Measurements from ENCODE around the gene FAM76B.

Gene FAM76B

GRCh38 chr11:95780544-95780943, 9.0 kb downstream of the FAM76B start:
- DNase-seq (ENCODE audit: low read depth) = no peak
- no peak for TF ChIP-seq CTCF (conservative IDR thresholded peaks at IDR 0.05; ENCODE audit: low read depth, low read length)
- H3K4me3 ChIP-seq (ENCODE audit: low read length) = no peak overlapping the region

- no peak for TF ChIP-seq CTCF (conservative IDR thresholded peaks at IDR 0.05; ENCODE audit: low read depth, low read length)
- no peak overlapping the region for H3K4me3 ChIP-seq (ENCODE audit: low read length)
- no peak for DNase-seq (ENCODE audit: low read depth)
These were observed 10.9 kb downstream of the FAM76B start for GRCh38 chr11:95778699-95779098.

- H3K4me3 ChIP-seq (ENCODE audit: low read length) = no peak overlapping the region
- no peak for TF ChIP-seq CTCF (conservative IDR thresholded peaks at IDR 0.05; ENCODE audit: low read depth, low read length)
- DNase-seq (ENCODE audit: low read depth) = no peak
These were observed 12.7 kb downstream of the FAM76B start for GRCh38 chr11:95776859-95777258.

- no peak overlapping the region for H3K4me3 ChIP-seq (ENCODE audit: low read length)
- no peak for DNase-seq (ENCODE audit: low read depth)
- TF ChIP-seq CTCF (conservative IDR thresholded peaks at IDR 0.05; ENCODE audit: low read depth, low read length) = no peak
These were observed 21.1 kb downstream of the FAM76B start for GRCh38 chr11:95768521-95768920.

- H3K4me3 ChIP-seq (ENCODE audit: low read length) = no peak overlapping the region
- TF ChIP-seq CTCF (conservative IDR thresholded peaks at IDR 0.05; ENCODE audit: low read depth, low read length) = no peak
- no peak for DNase-seq (ENCODE audit: low read depth)
These were observed 22.1 kb downstream of the FAM76B start for GRCh38 chr11:95767498-95767897.

GRCh38 chr11:95766701-95767100, 22.9 kb downstream of the FAM76B start:
- no peak for DNase-seq (ENCODE audit: low read depth)
- TF ChIP-seq CTCF (conservative IDR thresholded peaks at IDR 0.05; ENCODE audit: low read depth, low read length) = no peak
- no peak overlapping the region for H3K4me3 ChIP-seq (ENCODE audit: low read length)

GRCh38 chr11:95764267-95764898, 25.2 kb downstream of the FAM76B start:
- peak; percentile 52 for TF ChIP-seq CTCF (conservative IDR thresholded peaks at IDR 0.05; ENCODE audit: low read depth, low read length)
- no peak overlapping the region for H3K4me3 ChIP-seq (ENCODE audit: low read length)
- peak; percentile 20 for DNase-seq (ENCODE audit: low read depth)
